Endothelial cell of umbilical vein (primary cell): ENCODE results near the gene IWS1. TPM values are rescaled to one million over a fixed set of nuclear protein-coding genes. Genes with fewer than 3 reads are reported as not detected.

ENCODE experiments used
- BruUV-seq: library from RNA; stranded (reverse); fragments of 400-500 nt; replicated peaks from 2 replicates; lab custom pipeline; 2021; lab: Mats Ljungman, UMichigan
- CTCF ChIA-PET: fragments of 300-600, 350-600 bp; sonication (Branson Sonifier 250); formaldehyde crosslinking; loops from one replicate; lab custom pipeline; 2021; ENCODE audit warnings: antibody characterized with exemption, inconsistent platforms; lab: Charles Lee
- POLR2A ChIA-PET: fragments of 300-600, 350-600 bp; sonication (Branson Sonifier 250); formaldehyde crosslinking; loops from one replicate; lab custom pipeline; 2021; ENCODE audit warnings: antibody characterized with exemption, inconsistent platforms; lab: Charles Lee
- DNase-seq: peaks from one replicate; pipeline ENCODE4 v3.0.0-alpha.2; 2011; ENCODE audit warnings: low read depth, low spot score
- FAIRE-seq: peaks from 2 replicates; lab custom pipeline; 2011; peaks lifted over from hg19 to GRCh38; lab: Jason Lieb, UNC
- H2AFZ ChIP-seq: 2 replicates; pipeline ENCODE4 v1.6.0; 2012; ENCODE audit warnings: low read depth, low read length, control low read depth, inconsistent platforms
- H3K27ac ChIP-seq: 2 replicates; pipeline ENCODE4 v1.5.1; 2011; ENCODE audit warnings: low read depth, mild to moderate bottlenecking, control low read depth, low read length, moderate library complexity; ENCODE audit not compliant: insufficient read depth
- H3K27me3 ChIP-seq, 2 experiments: 2 replicates each; pipeline versions ENCODE4 v1.6.0 to v1.6.1; 2011; ENCODE audit warnings: low read length in 2 of 2, mixed read lengths in 1 of 2; ENCODE audit not compliant: control insufficient read depth in 2 of 2, insufficient read depth in 2 of 2
- H3K36me3 ChIP-seq, 2 experiments: 2 replicates in 1 of 2; 3 replicates in 1 of 2; pipeline ENCODE4 v1.5.1; 2011; ENCODE audit warnings: low read length in 2 of 2, mild to moderate bottlenecking in 1 of 2, moderate library complexity in 1 of 2; ENCODE audit not compliant: control insufficient read depth in 2 of 2, insufficient read depth in 2 of 2; ENCODE audit errors: extremely low read depth in 1 of 2
- H3K4me1 ChIP-seq: 3 replicates; pipeline ENCODE4 v1.5.1; 2011; ENCODE audit warnings: mild to moderate bottlenecking, low read length; ENCODE audit not compliant: control insufficient read depth, insufficient read depth; ENCODE audit errors: extremely low read depth
- H3K4me2 ChIP-seq: 2 replicates; pipeline ENCODE4 v1.6.1; 2011; ENCODE audit warnings: low read length, control low read depth, mixed read lengths; ENCODE audit not compliant: insufficient read depth
- H3K4me3 ChIP-seq, 3 experiments: fragments of 200-600 bp in 1 of 3; sonication (generic), shearing (Covaris generic) in 1 of 3; replicated peaks in 1 of 3; 2 replicates each; pipeline ENCODE4 v1.5.1; 2011 to 2016; ENCODE audit warnings: control low read depth in 3 of 3, low read length in 3 of 3, mild to moderate bottlenecking in 2 of 3, inconsistent platforms in 1 of 3, low read depth in 1 of 3, moderate library complexity in 1 of 3; ENCODE audit not compliant: insufficient read depth in 1 of 3
- H3K79me2 ChIP-seq: 2 replicates; pipeline ENCODE4 v1.6.0; 2012; ENCODE audit warnings: low read length, inconsistent platforms; ENCODE audit not compliant: control insufficient read depth, insufficient read depth
- H3K9ac ChIP-seq: replicated peaks from 2 replicates; pipeline ENCODE3; 2011; ENCODE audit warnings: low read length, control low read depth; ENCODE audit not compliant: insufficient read depth; ENCODE audit errors: extremely low read depth
- H3K9me1 ChIP-seq: replicated peaks from 3 replicates; pipeline ENCODE4 v1.6.0; 2011; ENCODE audit warnings: mild to moderate bottlenecking, low read length; ENCODE audit not compliant: control insufficient read depth, insufficient read depth; ENCODE audit errors: extremely low read depth
- H3K9me3 ChIP-seq: replicated peaks from 2 replicates; pipeline ENCODE4 v1.5.1; 2012; ENCODE audit warnings: low read length, inconsistent platforms; ENCODE audit not compliant: control insufficient read depth, insufficient read depth
- H4K20me1 ChIP-seq: replicated peaks from 2 replicates; pipeline ENCODE3; 2011; ENCODE audit warnings: mild to moderate bottlenecking, low read length; ENCODE audit not compliant: control insufficient read depth, insufficient read depth; ENCODE audit errors: extremely low read depth
- EZH2 ChIP-seq: IDR thresholded peaks from 2 replicates; pipeline ENCODE4 v1.6.1; 2012; ENCODE audit warnings: borderline replicate concordance, low read depth, mild to moderate bottlenecking, moderate library complexity, low read length, inconsistent platforms; ENCODE audit not compliant: severe bottlenecking
- FOS ChIP-seq: IDR thresholded peaks from 2 replicates; pipeline ENCODE4 v1.6.1; 2011; ENCODE audit warnings: mild to moderate bottlenecking, low read length, moderate library complexity, borderline replicate concordance; ENCODE audit not compliant: insufficient read depth
- GATA2 ChIP-seq: IDR thresholded peaks from 2 replicates; pipeline ENCODE4 v1.7.0; 2011; ENCODE audit warnings: low read depth, mild to moderate bottlenecking, moderate library complexity, mixed read lengths, low read length; ENCODE audit not compliant: insufficient read length, insufficient read depth
- JUN ChIP-seq: IDR thresholded peaks from 2 replicates; pipeline ENCODE4 v1.6.1; 2011; ENCODE audit warnings: borderline replicate concordance, low read depth; ENCODE audit not compliant: insufficient read length, insufficient read depth
- MYC ChIP-seq: IDR thresholded peaks from one replicate; pipeline ENCODE4 v1.6.1; 2011; ENCODE audit warnings: mild to moderate bottlenecking, low read depth, low read length
- POLR2A ChIP-seq: IDR thresholded peaks from 2 replicates; pipeline ENCODE4 v1.6.1; 2012; ENCODE audit warnings: low read depth, mild to moderate bottlenecking, control low read depth, low read length
- POLR2AphosphoS5 ChIP-seq: IDR thresholded peaks from 2 replicates; pipeline ENCODE4 v1.6.1; 2012; ENCODE audit warnings: low read depth, mild to moderate bottlenecking, control low read depth, low read length, moderate library complexity; ENCODE audit not compliant: insufficient read depth
- dilution Hi-C: fragments of 300-500 bp; cut with MboI; formaldehyde crosslinking; loops from one replicate; pipeline ENCODE4 v1.15.0; 2019; ENCODE audit warnings: low sequenced_read_pairs; ENCODE audit not compliant: extremely low pct_ligation_motif_present
- intact Hi-C: fragments of 100-400 bp; cut with micrococcal nuclease; formaldehyde crosslinking; loops from one replicate; pipeline ENCODE4 v1.10.0; 2022
- polyA plus RNA-seq, 4 experiments: library from polyadenylated mRNA; depleted of rRNA in 3 of 4; stranded (reverse) in 3 of 4; unstranded in 1 of 4; fragments of >200 nt; gene quantifications; 2 replicates each; pipeline versions ENCODE4 v1.2.1 to v1.2.3, GENCODE V29; 2011 to 2012; ENCODE audit warnings: missing spikeins in 1 of 4
- total RNA-seq: library from RNA; stranded (reverse); gene quantifications from 2 replicates; pipeline ENCODE4 v1.2.3, GENCODE V29; 2021
- TF ChIP-seq, protein P1 (sequence below), 2 donors: IDR thresholded peaks; 1 replicate in 1 of 2; 2 replicates in 1 of 2; pipeline ENCODE4 v1.5.1; 2011; ENCODE audit warnings: low read length in 2 of 2, mild to moderate bottlenecking in 2 of 2, moderate library complexity in 2 of 2, control low read depth in 1 of 2, inconsistent platforms in 1 of 2, low read depth in 1 of 2; ENCODE audit not compliant: insufficient read depth in 1 of 2; ENCODE audit errors: extremely low read depth in 1 of 2
- TF ChIP-seq, protein P2 (sequence below): IDR thresholded peaks from 2 replicates; pipeline ENCODE4 v1.6.1; 2011; ENCODE audit not compliant: insufficient read depth, insufficient read length

The IWS1 gene
- total and polyA plus RNA-seq, 2 donors (not counting 3 experiments of a cell fraction or from before 2014, with no cell fraction given), result 14.7 to 51.0 TPM

DNA sequence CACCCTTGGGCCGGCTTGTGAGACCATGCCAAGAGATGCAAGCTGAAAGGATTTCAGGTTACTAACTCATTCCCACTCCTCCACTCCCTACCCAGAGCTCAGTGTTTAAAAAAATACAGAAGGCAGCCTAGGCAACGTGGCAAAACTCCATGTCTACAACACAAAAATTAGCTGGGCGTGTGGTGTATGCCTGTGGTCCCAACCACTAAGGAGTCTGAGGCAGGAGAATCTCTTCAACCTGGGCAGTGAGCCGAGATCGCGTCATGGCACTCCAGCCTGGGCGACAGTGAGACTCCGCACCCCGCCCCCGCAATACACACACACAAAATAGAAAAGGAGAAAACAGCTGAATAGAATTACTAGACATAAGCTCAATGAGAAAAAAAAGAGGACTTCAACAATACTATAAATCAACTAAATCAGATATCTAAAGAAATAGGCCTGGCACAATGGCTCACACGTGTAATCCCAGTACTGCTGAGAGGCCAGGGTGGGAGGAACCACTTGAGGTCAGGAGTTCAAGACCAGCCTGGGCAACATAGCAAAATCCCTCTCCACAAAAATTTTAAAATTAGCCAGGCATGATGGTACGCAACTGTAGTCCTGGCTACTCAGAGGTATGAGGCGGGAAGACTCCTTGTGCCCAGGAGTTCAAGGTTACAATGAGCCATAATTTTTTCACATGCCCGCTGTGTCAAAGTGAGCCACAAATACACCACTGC, 10.1 kb downstream of the IWS1 start:
- H3K36me3 ChIP-seq, result peaks cover 3 to 8% of the 10 kb centered on the region in 2 experiments
- POLR2A ChIA-PET, result no interaction called here
- H3K27ac ChIP-seq, result no peak overlapping the region
- peaks cover 19% of the 10 kb centered on the region for H3K4me1 ChIP-seq
- dilution Hi-C loops, result no loop called here
- no peak overlapping the region for H3K4me2 ChIP-seq
- H3K79me2 ChIP-seq, result peaks cover 87% of the 10 kb centered on the region
- CTCF ChIA-PET, result interaction anchor here (1.0 to 1.1 kb wide), 2 partner anchors 10 to 75 kb away, joined by 3 read pairs; partner anchors contain the start of gene IWS1
- H3K4me3 ChIP-seq, result no peak overlapping the region
- H4K20me1 ChIP-seq, result peaks cover 5% of the 10 kb centered on the region
- no peak overlapping the region for H3K9ac ChIP-seq
- no peak overlapping the region for H2AFZ ChIP-seq
- BruUV-seq, result no TSS peak
- TF ChIP-seq JUN (no peak), MYC (no peak), POLR2A (no peak), FOS (no peak)
- H3K27me3 ChIP-seq, result no peaks in the 10 kb centered on the region
- H3K9me1 ChIP-seq, result no peaks in the 10 kb centered on the region
- H3K9me3 ChIP-seq, result no peaks in the 10 kb centered on the region
- DNase-seq (no peak), FAIRE-seq (no peak)
- intact Hi-C loops, result no loop called here

DNA sequence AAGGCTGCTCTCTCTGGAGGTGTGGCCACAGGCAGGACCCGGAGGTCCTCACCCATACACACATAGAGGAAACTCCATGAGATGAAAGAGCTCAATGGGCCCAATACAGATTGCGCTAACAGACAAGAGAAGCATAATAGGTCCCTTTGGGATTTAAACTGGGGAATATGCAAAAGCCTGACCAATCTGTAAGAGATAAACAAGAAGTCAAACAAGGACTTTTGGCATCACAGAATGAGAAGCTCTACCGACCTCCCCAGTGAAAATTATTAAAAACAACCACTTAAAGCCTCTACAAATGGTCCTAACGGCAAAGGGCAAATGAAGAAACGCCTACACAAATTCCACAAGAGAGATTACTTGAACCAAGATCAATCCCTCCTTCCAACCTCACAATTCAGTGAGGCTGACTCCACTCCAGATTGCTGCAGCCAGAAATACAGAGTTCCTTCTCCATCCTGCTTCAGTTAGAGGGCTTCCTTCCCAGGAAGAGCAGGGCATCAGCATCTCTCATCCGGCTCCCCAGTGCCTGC, 10.8 kb downstream of the IWS1 start:
- H3K79me2 ChIP-seq, result peaks cover 90% of the 10 kb centered on the region
- no peaks in the 10 kb centered on the region for H3K9me1 ChIP-seq
- no peak overlapping the region for H3K27ac ChIP-seq
- H3K9me3 ChIP-seq, result no peaks in the 10 kb centered on the region
- POLR2A ChIA-PET, result no interaction called here
- no peak overlapping the region for H3K4me2 ChIP-seq
- no peak for FAIRE-seq
- intact Hi-C loops, result no loop called here
- no TSS peak for BruUV-seq
- peaks cover 19% of the 10 kb centered on the region for H3K4me1 ChIP-seq
- H3K36me3 ChIP-seq, result peaks cover 3 to 9% of the 10 kb centered on the region in 2 experiments
- no peaks in the 10 kb centered on the region for H3K27me3 ChIP-seq
- H2AFZ ChIP-seq, result no peak overlapping the region
- no peak overlapping the region for H3K9ac ChIP-seq
- CTCF ChIA-PET, result interaction anchor here (1.0 kb wide), 1 partner anchor 11 kb away, joined by 3 read pairs; the partner anchor contains the start of gene IWS1
- dilution Hi-C loops, result no loop called here
- no peak for DNase-seq
- TF ChIP-seq, protein P1, sequence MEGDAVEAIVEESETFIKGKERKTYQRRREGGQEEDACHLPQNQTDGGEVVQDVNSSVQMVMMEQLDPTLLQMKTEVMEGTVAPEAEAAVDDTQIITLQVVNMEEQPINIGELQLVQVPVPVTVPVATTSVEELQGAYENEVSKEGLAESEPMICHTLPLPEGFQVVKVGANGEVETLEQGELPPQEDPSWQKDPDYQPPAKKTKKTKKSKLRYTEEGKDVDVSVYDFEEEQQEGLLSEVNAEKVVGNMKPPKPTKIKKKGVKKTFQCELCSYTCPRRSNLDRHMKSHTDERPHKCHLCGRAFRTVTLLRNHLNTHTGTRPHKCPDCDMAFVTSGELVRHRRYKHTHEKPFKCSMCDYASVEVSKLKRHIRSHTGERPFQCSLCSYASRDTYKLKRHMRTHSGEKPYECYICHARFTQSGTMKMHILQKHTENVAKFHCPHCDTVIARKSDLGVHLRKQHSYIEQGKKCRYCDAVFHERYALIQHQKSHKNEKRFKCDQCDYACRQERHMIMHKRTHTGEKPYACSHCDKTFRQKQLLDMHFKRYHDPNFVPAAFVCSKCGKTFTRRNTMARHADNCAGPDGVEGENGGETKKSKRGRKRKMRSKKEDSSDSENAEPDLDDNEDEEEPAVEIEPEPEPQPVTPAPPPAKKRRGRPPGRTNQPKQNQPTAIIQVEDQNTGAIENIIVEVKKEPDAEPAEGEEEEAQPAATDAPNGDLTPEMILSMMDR (IDR thresholded peaks at IDR 0.05; ENCODE audit: extremely low read depth in 1 of 2, insufficient read depth in 1 of 2, low read depth in 1 of 2, low read length in 2 of 2), result no peak
- no peak for TF ChIP-seq MYC
- TF ChIP-seq EZH2, result no peak
- TF ChIP-seq POLR2AphosphoS5, result no peak
- TF ChIP-seq JUN, result no peak
- no peak for TF ChIP-seq GATA2
- TF ChIP-seq, protein P2, sequence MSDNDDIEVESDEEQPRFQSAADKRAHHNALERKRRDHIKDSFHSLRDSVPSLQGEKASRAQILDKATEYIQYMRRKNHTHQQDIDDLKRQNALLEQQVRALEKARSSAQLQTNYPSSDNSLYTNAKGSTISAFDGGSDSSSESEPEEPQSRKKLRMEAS, result no peak
- TF ChIP-seq POLR2A, result no peak
- TF ChIP-seq FOS, result no peak
- peaks cover 5% of the 10 kb centered on the region for H4K20me1 ChIP-seq
- H3K4me3 ChIP-seq, result no peak overlapping the region
